Dermis microvascular lymphatic vessel endothelial cell (primary cell): ENCODE data around the gene CTNND2. TPM values are rescaled to one million over a fixed set of nuclear protein-coding genes. Genes with fewer than 3 reads are reported as not detected.

Experiments used
- DNase-seq, 2 donors: peaks; one replicate each; pipeline versions ENCODE4 v3.0.0 to v3.0.0-alpha.2; 2010; ENCODE audit warnings: low read depth in 2 of 2
- total RNA-seq: library from RNA; depleted of rRNA; stranded (reverse); fragments of >200 nt; gene quantifications from 2 replicates; pipeline ENCODE4 v1.2.1, GENCODE V29; 2014

CTNND2 gene
- total RNA-seq, result not detected in 2 replicates

GRCh38 chr5:11904265-11904906 is at the start of gene CTNND2:
CTNND2 (minus strand) TSS chr5:11904446; CDS start chr5:11903853, 593 bp downstream.
- no peak for DNase-seq

- DNase-seq, result no peak
These were observed 42.1 kb upstream of the CTNND2 start for GRCh38 chr5:11946317-11946716.

GRCh38 chr5:11941566-11941965 is 37.3 kb upstream of the CTNND2 start:
- no peak for DNase-seq

GRCh38 chr5:11931638-11932037 is 27.4 kb upstream of the CTNND2 start:
- DNase-seq, result no peak

- no peak for DNase-seq
These were observed 24.7 kb upstream of the CTNND2 start for GRCh38 chr5:11928909-11929308.

- DNase-seq, result no peak
These were observed 21.5 kb upstream of the CTNND2 start for GRCh38 chr5:11925701-11926100.

- no peak for DNase-seq
These were observed 18.1 kb upstream of the CTNND2 start for GRCh38 chr5:11922394-11922793.

- DNase-seq, result no peak
These were observed 14.3 kb upstream of the CTNND2 start for GRCh38 chr5:11918463-11919045.

GRCh38 chr5:11909471-11909870 is 5.2 kb upstream of the CTNND2 start:
- DNase-seq, result no peak

GRCh38 chr5:11906497-11906896 is 2.3 kb upstream of the CTNND2 start:
- DNase-seq, result no peak

- no peak for DNase-seq
These were observed 960 bp upstream of the CTNND2 start for GRCh38 chr5:11905206-11905605.

GRCh38 chr5:11903614-11904264 is 507 bp downstream of the CTNND2 start:
- peak in 1 of 2 donors; percentile 12 for DNase-seq

GRCh38 chr5:11903121-11903613 is 1.1 kb downstream of the CTNND2 start:
- no peak for DNase-seq

- no peak for DNase-seq
These were observed 2.0 kb downstream of the CTNND2 start for GRCh38 chr5:11902201-11902619.

GRCh38 chr5:11898787-11899186 is 5.5 kb downstream of the CTNND2 start:
- no peak for DNase-seq

- DNase-seq, result no peak
These were observed 6.5 kb downstream of the CTNND2 start for GRCh38 chr5:11897781-11898180.

GRCh38 chr5:11894992-11895391 is 9.3 kb downstream of the CTNND2 start:
- DNase-seq, result no peak

- DNase-seq, result no peak
These were observed 11.4 kb downstream of the CTNND2 start for GRCh38 chr5:11892832-11893231.

- no peak for DNase-seq
These were observed 13.5 kb downstream of the CTNND2 start for GRCh38 chr5:11890777-11891176.

- no peak for DNase-seq
These were observed 16.0 kb downstream of the CTNND2 start for GRCh38 chr5:11888221-11888620.

- no peak for DNase-seq
These were observed 25.4 kb downstream of the CTNND2 start for GRCh38 chr5:11878814-11879213.

- DNase-seq, result no peak
These were observed 30.7 kb downstream of the CTNND2 start for GRCh38 chr5:11873587-11873986.

- DNase-seq, result no peak
These were observed 35.0 kb downstream of the CTNND2 start for GRCh38 chr5:11869203-11869602.
